Testis (tissue), 3 donors: ENCODE measurements around the gene PSMA6. TPM values are rescaled to one million over a fixed set of nuclear protein-coding genes. Genes with fewer than 3 reads are reported as not detected.
A peak's percentile ranks its signal among the peaks of the same experiment; 100 is the strongest.

Experiments
- DNase-seq: peaks from one replicate; pipeline ENCODE4 v3.0.0-alpha.2; 2019
- H3K27ac ChIP-seq, 2 donors: fragments of 200-600 bp; sonication (generic); one replicate each; pipeline ENCODE4 v1.5.1; 2019
- H3K27me3 ChIP-seq: fragments of 200-600 bp; sonication (generic); one replicate; pipeline ENCODE4 v1.5.1; 2019
- H3K36me3 ChIP-seq: fragments of 200-600 bp; sonication (generic); one replicate; pipeline ENCODE4 v1.5.1; 2017; ENCODE audit warnings: low read depth; ENCODE audit errors: missing control alignments
- H3K4me1 ChIP-seq: fragments of 200-600 bp; sonication (generic); one replicate; pipeline ENCODE4 v1.5.1; 2019
- H3K4me3 ChIP-seq, 2 donors: fragments of 200-600 bp; sonication (generic); one replicate each; pipeline ENCODE4 v1.5.1; 2017 to 2019
- H3K9me3 ChIP-seq: fragments of 200-600 bp; sonication (generic); one replicate; pipeline ENCODE4 v1.5.1; 2017
- CTCF ChIP-seq, 3 experiments: fragments of 450-650 bp in 2 of 3; fragments of 200-600 bp in 1 of 3; sonication (generic) in 1 of 3; IDR thresholded peaks; one replicate each; pipeline ENCODE4 v1.5.1; 2016 to 2019; ENCODE audit warnings: antibody characterized with exemption in 3 of 3, mild to moderate bottlenecking in 2 of 3, moderate library complexity in 1 of 3
- POLR2A ChIP-seq: fragments of 450-650 bp; IDR thresholded peaks from one replicate; pipeline ENCODE4 v1.6.1; 2017; ENCODE audit warnings: antibody characterized with exemption, mild to moderate bottlenecking, moderate library complexity
- WGBS, 2 donors: methylation state at CpG; one replicate each; pipeline ENCODE4 v1.1.5; 2018; 5-methylcytosine and 5-hydroxymethylcytosine counted together
- intact Hi-C: fragments of 100-400 bp; cut with DNase I; formaldehyde crosslinking; loops from one replicate; pipeline ENCODE4 v1.15.1; 2023; ENCODE audit warnings: low total_unique reads
- polyA plus RNA-seq: library from polyadenylated mRNA; stranded (reverse); fragments of 350-450 nt; fragmentation: Illumina TruSeq; extraction: RNeasy Lipid Tissue Mini Kit (QIAGEN cat#74804); gene quantifications from one replicate; pipeline ENCODE4 v1.2.3, GENCODE V29; 2014; ENCODE audit warnings: low read depth, low replicate concordance; ENCODE audit not compliant: insufficient read depth
- total RNA-seq, 2 donors: library from RNA; depleted of rRNA; stranded (reverse); fragments of >200 nt; gene quantifications; one replicate each; pipeline ENCODE4 v1.2.3, GENCODE V29; 2016

Gene PSMA6
- total and polyA plus RNA-seq, 3 donors from 2014 or later = 147 to 461 (median 257) TPM

GRCh38 chr14:35365130-35366055 lies 73.2 kb downstream of the PSMA6 start:
- Histone ChIP-seq H3K27me3 (no peaks in the 10 kb centered on the region), H3K4me3 (no peak overlapping the region), H3K36me3 (no peaks in the 10 kb centered on the region), H3K9me3 (no peaks in the 10 kb centered on the region), H3K27ac (peak overlapping the region in 1 of 2 donors; percentile 68), H3K4me1 (no peaks in the 10 kb centered on the region)
- intact Hi-C loops = no loop called here
- peak; percentile 73 for DNase-seq
- 66 to 77% methylated on average over 13 of the region's 13 CpGs for WGBS, 2 donors
- TF ChIP-seq POLR2A = no peak
- no peak for TF ChIP-seq CTCF (IDR thresholded peaks at IDR 0.05)

GRCh38 chr14:35366056-35366451 lies 73.9 kb downstream of the PSMA6 start:
- H3K4me1 ChIP-seq = no peaks in the 10 kb centered on the region
- WGBS, 2 donors = 95% methylated on average over 12 of the region's 12 CpGs; no CpG with 5 or more reads in 1 of the 2 donors
- no peak overlapping the region for H3K4me3 ChIP-seq
- H3K9me3 ChIP-seq = no peaks in the 10 kb centered on the region
- intact Hi-C loops = no loop called here
- no peaks in the 10 kb centered on the region for H3K27me3 ChIP-seq
- TF ChIP-seq POLR2A (no peak), CTCF (IDR thresholded peaks at IDR 0.05) (no peak)
- DNase-seq = no peak
- peak overlapping the region in 1 of 2 donors; percentile 68 for H3K27ac ChIP-seq
- no peaks in the 10 kb centered on the region for H3K36me3 ChIP-seq

- Histone ChIP-seq H3K27ac (no peak overlapping the region), H3K36me3 (no peaks in the 10 kb centered on the region), H3K4me1 (no peaks in the 10 kb centered on the region), H3K9me3 (no peaks in the 10 kb centered on the region), H3K4me3 (no peak overlapping the region), H3K27me3 (no peaks in the 10 kb centered on the region)
- TF ChIP-seq POLR2A = no peak
- intact Hi-C loops = no loop called here
- DNase-seq = no peak
- 91 to 98% methylated on average over 4 to 8 of the region's 8 CpGs for WGBS, 2 donors
These were observed 74.4 kb downstream of the PSMA6 start for GRCh38 chr14:35366521-35366976.

- Histone ChIP-seq H3K27me3 (no peaks in the 10 kb centered on the region), H3K9me3 (no peaks in the 10 kb centered on the region), H3K36me3 (no peaks in the 10 kb centered on the region), H3K27ac (no peak overlapping the region), H3K4me3 (no peak overlapping the region), H3K4me1 (no peaks in the 10 kb centered on the region)
- no peak for DNase-seq
- TF ChIP-seq CTCF (IDR thresholded peaks at IDR 0.05) = no peak
- no peak for TF ChIP-seq POLR2A
- intact Hi-C loops = no loop called here
- WGBS, 2 donors = 94 to 97% methylated on average over 4 to 5 of the region's 5 CpGs
These were observed 74.8 kb downstream of the PSMA6 start for GRCh38 chr14:35367056-35367372.

Other genes starting within 250 kb of the PSMA6 start
- 10 to 100 TPM; 49.6 to 52.5 TPM for gene FAM177A1, start 246.1 kb upstream of the PSMA6 start, total RNA-seq
- 112 TPM for gene FAM177A1, start 246.1 kb upstream of the PSMA6 start, polyA plus RNA-seq
- gene PPP2R3C, start 170.4 kb upstream of the PSMA6 start, total RNA-seq = 10 to 100 TPM; 30.6 to 37.5 TPM
- gene PPP2R3C, start 170.4 kb upstream of the PSMA6 start, polyA plus RNA-seq = 92.3 TPM
- gene PRORP, start 169.8 kb upstream of the PSMA6 start, total RNA-seq = 10 to 100 TPM; 24.3 to 34.4 TPM
- gene PRORP, start 169.8 kb upstream of the PSMA6 start, polyA plus RNA-seq = 31.7 TPM
- 100 to 1,000 TPM; 154 to 171 TPM for gene NFKBIA, start 112.4 kb downstream of the PSMA6 start, total RNA-seq
- 64.7 TPM for gene NFKBIA, start 112.4 kb downstream of the PSMA6 start, polyA plus RNA-seq
- 1 to 10 TPM; 2.3 to 2.4 TPM for gene INSM2, start 241.8 kb downstream of the PSMA6 start, total RNA-seq
- gene INSM2, start 241.8 kb downstream of the PSMA6 start, polyA plus RNA-seq = 0.55 TPM